ENCODE data around the gene NINJ2.

The NINJ2 gene

DNA sequence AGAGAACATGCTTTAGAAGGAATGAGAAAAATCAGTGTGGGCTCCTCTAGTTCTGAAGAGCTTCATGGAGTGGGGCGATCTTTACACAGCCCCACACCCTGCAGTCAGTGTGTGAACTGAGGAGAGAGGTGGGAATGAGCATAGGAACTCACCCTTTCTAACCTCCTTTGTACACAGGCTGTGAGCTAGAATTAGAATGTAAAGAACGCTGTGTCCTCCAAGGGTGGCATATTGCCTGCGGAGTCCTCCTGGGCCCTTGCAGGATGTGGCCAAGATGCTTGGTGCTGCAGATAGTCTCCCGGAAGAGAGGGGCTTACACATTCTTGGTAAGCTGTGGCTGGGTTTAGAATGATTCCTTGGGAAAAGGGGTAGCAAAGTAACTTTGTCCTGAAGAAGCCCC, 43.9 kb downstream of the NINJ2 start:
- H3K4me3 ChIP-seq (ENCODE audit: low read depth in 1 of 2, low read length in 2 of 2), result no peak overlapping the region
- H3K36me3 ChIP-seq (ENCODE audit: insufficient read depth, low read length), result no peaks in the 10 kb centered on the region
- no peak for DNase-seq
- no peak overlapping the region for H3K4me2 ChIP-seq (ENCODE audit: insufficient read depth, low read length)
- H3K9ac ChIP-seq (ENCODE audit: low read depth, low read length), result no peak overlapping the region
- no peak for ATAC-seq (ENCODE audit: insufficient read depth, low read depth)
- no peak overlapping the region for H3K27ac ChIP-seq (ENCODE audit: low read length)
- H2AFZ ChIP-seq (ENCODE audit: low read depth, low read length), result no peak overlapping the region
- H3K4me1 ChIP-seq (ENCODE audit: insufficient read depth, low read length), result peaks cover 5% of the 10 kb centered on the region
- no peaks in the 10 kb centered on the region for H3K79me2 ChIP-seq (ENCODE audit: insufficient read depth, low read length)
- H4K20me1 ChIP-seq (ENCODE audit: insufficient read depth, low read length), result no peaks in the 10 kb centered on the region
- no peaks in the 10 kb centered on the region for H3K27me3 ChIP-seq (ENCODE audit: insufficient read depth, low read length, poor library complexity)
- TF ChIP-seq, protein P1, sequence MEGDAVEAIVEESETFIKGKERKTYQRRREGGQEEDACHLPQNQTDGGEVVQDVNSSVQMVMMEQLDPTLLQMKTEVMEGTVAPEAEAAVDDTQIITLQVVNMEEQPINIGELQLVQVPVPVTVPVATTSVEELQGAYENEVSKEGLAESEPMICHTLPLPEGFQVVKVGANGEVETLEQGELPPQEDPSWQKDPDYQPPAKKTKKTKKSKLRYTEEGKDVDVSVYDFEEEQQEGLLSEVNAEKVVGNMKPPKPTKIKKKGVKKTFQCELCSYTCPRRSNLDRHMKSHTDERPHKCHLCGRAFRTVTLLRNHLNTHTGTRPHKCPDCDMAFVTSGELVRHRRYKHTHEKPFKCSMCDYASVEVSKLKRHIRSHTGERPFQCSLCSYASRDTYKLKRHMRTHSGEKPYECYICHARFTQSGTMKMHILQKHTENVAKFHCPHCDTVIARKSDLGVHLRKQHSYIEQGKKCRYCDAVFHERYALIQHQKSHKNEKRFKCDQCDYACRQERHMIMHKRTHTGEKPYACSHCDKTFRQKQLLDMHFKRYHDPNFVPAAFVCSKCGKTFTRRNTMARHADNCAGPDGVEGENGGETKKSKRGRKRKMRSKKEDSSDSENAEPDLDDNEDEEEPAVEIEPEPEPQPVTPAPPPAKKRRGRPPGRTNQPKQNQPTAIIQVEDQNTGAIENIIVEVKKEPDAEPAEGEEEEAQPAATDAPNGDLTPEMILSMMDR (IDR thresholded peaks at IDR 0.05; ENCODE audit: borderline replicate concordance, extremely low read depth, low read length, poor library complexity, severe bottlenecking), result no peak
- TF ChIP-seq EZH2 (IDR thresholded peaks at IDR 0.05; ENCODE audit: borderline replicate concordance, low read depth, low read length, severe bottlenecking), result no peak
- no peaks in the 10 kb centered on the region for H3K9me3 ChIP-seq (ENCODE audit: insufficient read depth, low read length, severe bottlenecking)

DNA sequence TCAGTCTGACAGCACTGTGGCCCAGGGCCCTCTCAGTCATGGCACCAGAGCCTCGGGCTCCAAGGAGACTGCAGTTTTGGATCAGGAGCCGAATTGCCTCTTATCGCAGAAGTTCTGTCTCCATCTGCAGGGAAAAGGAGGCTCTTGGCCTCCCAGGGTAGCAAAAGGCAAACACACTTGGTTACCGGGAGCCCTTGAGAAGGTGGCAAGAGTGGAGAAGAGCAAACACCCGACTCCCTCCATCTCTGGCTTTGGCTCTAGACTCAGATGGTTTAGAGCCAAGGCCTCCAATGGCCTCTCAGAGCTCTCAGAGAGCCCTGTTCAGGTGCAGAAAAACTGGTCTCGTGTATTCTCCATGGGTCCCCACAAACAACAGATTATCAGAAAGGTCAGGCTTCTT, 44.6 kb downstream of the NINJ2 start:
- no peak overlapping the region for H3K9ac ChIP-seq (ENCODE audit: low read depth, low read length)
- H3K4me2 ChIP-seq (ENCODE audit: insufficient read depth, low read length), result no peak overlapping the region
- no peaks in the 10 kb centered on the region for H3K36me3 ChIP-seq (ENCODE audit: insufficient read depth, low read length)
- H3K27ac ChIP-seq (ENCODE audit: low read length), result no peak overlapping the region
- H3K9me3 ChIP-seq (ENCODE audit: insufficient read depth, low read length, severe bottlenecking), result no peaks in the 10 kb centered on the region
- H3K79me2 ChIP-seq (ENCODE audit: insufficient read depth, low read length), result no peaks in the 10 kb centered on the region
- H4K20me1 ChIP-seq (ENCODE audit: insufficient read depth, low read length), result no peaks in the 10 kb centered on the region
- H3K4me3 ChIP-seq (ENCODE audit: low read depth in 1 of 2, low read length in 2 of 2), result no peak overlapping the region
- DNase-seq (no peak), ATAC-seq (ENCODE audit: insufficient read depth, low read depth) (no peak)
- H2AFZ ChIP-seq (ENCODE audit: low read depth, low read length), result no peak overlapping the region
- H3K4me1 ChIP-seq (ENCODE audit: insufficient read depth, low read length), result peaks cover 5% of the 10 kb centered on the region
- TF ChIP-seq EZH2 (IDR thresholded peaks at IDR 0.05; ENCODE audit: borderline replicate concordance, low read depth, low read length, severe bottlenecking), result no peak
- TF ChIP-seq, protein P1 (IDR thresholded peaks at IDR 0.05; ENCODE audit: borderline replicate concordance, extremely low read depth, low read length, poor library complexity, severe bottlenecking), result no peak
- no peaks in the 10 kb centered on the region for H3K27me3 ChIP-seq (ENCODE audit: insufficient read depth, low read length, poor library complexity)

DNA sequence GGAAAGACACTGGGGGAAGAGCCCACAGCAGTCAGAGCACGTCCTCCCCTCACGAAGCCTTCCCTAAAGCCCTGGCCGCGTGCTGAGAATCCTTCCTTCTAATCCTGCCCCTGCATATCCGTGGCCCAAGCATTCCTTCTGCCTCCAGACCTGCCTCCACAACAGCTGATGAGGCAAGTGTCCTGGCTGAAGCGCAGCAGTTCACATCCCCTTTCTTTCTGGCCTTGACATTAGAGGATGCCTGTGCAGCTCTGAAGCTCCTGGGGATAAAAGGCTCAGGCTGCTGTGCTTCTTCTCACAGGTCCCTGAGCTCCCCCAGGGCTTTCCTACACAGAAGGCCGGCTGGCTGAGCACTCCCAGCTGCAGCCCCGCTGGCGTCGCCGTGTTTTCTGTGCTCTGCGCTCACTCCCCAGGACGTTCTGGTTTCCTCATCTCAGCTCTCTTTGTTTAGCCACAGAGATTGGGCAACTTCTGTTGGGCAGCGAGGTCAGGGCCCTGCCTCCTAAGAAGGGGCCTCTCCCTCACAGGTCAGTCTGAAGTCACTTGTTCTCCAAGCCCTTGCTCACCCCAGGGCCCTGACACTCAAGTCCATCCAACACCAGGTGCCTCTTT, 45.8 kb downstream of the NINJ2 start:
- no peak overlapping the region for H3K9ac ChIP-seq (ENCODE audit: low read depth, low read length)
- ATAC-seq (ENCODE audit: insufficient read depth, low read depth), result no peak
- H3K36me3 ChIP-seq (ENCODE audit: insufficient read depth, low read length), result no peaks in the 10 kb centered on the region
- no peak overlapping the region for H2AFZ ChIP-seq (ENCODE audit: low read depth, low read length)
- H4K20me1 ChIP-seq (ENCODE audit: insufficient read depth, low read length), result no peaks in the 10 kb centered on the region
- no peak overlapping the region for H3K27ac ChIP-seq (ENCODE audit: low read length)
- no peak overlapping the region for H3K4me3 ChIP-seq (ENCODE audit: low read depth in 1 of 2, low read length in 2 of 2)
- H3K4me1 ChIP-seq (ENCODE audit: insufficient read depth, low read length), result peaks cover 2% of the 10 kb centered on the region
- no peak for DNase-seq
- H3K4me2 ChIP-seq (ENCODE audit: insufficient read depth, low read length), result no peak overlapping the region
- H3K27me3 ChIP-seq (ENCODE audit: insufficient read depth, low read length, poor library complexity), result no peaks in the 10 kb centered on the region
- H3K9me3 ChIP-seq (ENCODE audit: insufficient read depth, low read length, severe bottlenecking), result no peaks in the 10 kb centered on the region
- no peaks in the 10 kb centered on the region for H3K79me2 ChIP-seq (ENCODE audit: insufficient read depth, low read length)
- TF ChIP-seq EZH2 (IDR thresholded peaks at IDR 0.05; ENCODE audit: borderline replicate concordance, low read depth, low read length, severe bottlenecking), result no peak
- TF ChIP-seq, protein P1 (IDR thresholded peaks at IDR 0.05; ENCODE audit: borderline replicate concordance, extremely low read depth, low read length, poor library complexity, severe bottlenecking), result no peak

All from DND-41 (cell line).